LNCAP (cell line): ENCODE results near the gene ARRDC1.

Experiments used
- TF ChIP-seq, protein P1 (sequence below): fragments of 450-650 bp; IDR thresholded peaks from 2 replicates; pipeline ENCODE4 v1.5.1; 2017; ENCODE audit warnings: mild to moderate bottlenecking

The ARRDC1 gene

DNA sequence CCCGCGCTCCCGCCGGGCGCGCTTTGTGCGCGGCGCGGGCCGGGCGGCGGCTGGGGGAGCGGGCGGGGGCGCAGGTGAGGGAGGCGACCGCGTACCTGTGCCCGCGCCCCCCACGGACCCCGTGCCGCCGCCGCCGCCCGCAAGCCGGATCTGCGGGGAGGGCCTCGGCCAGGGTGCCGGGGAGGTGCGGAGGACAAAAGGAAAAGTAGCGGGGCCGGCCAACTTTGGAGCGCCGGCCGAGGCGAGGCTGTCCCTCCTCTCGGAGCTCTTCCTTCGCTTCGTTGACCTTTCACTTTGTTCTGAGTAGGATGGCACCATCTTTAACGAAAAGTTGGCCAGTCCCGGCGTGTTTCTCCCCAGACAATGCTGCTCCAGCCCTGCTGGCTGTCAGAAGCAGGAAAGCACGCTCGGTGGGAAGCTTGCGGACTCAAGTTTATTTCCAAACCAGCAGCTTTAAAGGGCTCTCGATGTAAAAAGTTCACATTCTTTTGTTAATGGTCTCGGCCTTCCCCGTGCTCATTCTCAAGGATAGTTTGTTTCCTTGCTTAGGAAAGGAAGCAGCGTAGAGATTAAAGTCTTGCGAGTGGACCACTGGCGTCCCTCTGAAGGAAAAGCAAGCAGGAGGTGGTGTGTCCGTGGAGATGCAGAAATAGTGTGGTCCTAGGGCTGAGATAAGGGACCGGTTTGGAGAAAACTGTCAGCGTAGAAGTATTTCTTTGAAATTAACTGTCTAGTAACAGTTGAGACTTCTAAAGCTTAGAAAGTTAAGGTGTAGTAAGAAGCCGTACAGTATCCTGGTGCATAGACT, 14.0 kb downstream of the ARRDC1 start:
- TF ChIP-seq, protein P1, sequence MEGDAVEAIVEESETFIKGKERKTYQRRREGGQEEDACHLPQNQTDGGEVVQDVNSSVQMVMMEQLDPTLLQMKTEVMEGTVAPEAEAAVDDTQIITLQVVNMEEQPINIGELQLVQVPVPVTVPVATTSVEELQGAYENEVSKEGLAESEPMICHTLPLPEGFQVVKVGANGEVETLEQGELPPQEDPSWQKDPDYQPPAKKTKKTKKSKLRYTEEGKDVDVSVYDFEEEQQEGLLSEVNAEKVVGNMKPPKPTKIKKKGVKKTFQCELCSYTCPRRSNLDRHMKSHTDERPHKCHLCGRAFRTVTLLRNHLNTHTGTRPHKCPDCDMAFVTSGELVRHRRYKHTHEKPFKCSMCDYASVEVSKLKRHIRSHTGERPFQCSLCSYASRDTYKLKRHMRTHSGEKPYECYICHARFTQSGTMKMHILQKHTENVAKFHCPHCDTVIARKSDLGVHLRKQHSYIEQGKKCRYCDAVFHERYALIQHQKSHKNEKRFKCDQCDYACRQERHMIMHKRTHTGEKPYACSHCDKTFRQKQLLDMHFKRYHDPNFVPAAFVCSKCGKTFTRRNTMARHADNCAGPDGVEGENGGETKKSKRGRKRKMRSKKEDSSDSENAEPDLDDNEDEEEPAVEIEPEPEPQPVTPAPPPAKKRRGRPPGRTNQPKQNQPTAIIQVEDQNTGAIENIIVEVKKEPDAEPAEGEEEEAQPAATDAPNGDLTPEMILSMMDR = no peak

DNA sequence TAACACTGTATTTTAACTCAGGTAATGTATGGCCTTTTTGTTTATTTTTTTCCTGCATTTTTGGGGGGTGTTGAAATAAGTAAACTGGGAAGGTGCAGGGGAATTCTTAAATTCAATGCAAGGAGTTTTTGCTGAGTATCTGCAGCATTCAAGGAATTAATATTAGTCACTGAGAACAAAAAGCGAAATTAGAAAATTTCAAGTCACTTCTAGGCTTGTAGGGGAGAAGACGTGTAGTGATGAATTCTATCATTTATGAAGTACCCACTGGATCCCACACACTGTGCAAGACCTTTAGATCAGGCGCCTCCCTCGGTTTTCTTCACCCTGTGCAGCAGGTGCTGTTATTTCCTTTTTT, 14.5 kb downstream of the ARRDC1 start:
- TF ChIP-seq, protein P1 = no peak

DNA sequence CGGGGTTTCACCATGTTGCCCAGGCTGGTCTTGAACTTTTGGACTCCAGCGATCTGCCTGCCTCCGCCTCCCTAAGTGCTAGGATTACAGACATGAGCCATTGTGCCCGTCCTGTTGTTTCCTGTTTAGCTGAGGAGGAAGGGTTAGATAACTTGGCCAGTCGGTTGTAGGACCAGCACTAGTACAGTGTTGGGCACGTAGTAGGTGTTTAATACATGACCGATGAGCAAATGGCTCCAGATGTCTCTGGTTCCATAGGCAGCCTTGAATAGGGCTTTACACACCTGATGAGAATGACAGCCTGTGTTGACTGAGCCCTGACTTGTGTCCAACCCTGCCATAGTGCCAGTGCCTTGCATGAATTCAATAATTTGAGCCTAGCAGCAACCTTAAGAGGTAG, 15.1 kb downstream of the ARRDC1 start:
- TF ChIP-seq, protein P1 = no peak

DNA sequence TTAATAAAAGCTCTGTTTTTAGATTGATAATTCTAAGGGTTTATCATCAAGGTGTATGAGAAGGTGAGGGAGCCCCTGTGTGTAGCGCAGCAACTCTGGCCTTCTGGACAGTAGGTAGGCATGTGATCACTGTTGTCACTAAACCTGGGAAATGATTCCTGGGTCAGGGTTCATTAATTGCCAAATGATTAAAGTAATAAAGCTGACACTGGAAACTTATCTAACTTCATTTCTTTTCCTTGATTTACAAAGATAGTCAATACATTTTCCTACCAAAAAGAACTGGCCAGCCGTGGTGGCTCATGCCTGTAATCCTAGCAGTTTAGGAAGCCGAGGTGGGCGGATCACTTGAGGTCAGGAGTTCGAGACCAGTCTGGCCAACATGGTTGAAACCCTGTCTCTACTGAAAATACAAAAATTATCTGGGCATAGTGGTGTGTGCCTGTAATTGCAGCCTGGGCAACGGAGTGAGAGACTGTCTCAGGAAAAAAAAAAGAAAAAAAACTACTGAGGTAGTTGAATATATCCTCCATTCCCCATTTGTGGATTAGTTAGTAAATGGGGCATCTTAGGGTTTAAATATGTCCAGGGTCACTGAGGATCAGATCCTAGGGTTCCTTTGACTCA, 15.8 kb downstream of the ARRDC1 start:
- TF ChIP-seq, protein P1 = peak; percentile 18; the same call in 1 of the 2 replicates

- TF ChIP-seq, protein P1 = no peak
Observed at GRCh38 chr9:137626464-137626863, 21.0 kb downstream of the ARRDC1 start.

DNA sequence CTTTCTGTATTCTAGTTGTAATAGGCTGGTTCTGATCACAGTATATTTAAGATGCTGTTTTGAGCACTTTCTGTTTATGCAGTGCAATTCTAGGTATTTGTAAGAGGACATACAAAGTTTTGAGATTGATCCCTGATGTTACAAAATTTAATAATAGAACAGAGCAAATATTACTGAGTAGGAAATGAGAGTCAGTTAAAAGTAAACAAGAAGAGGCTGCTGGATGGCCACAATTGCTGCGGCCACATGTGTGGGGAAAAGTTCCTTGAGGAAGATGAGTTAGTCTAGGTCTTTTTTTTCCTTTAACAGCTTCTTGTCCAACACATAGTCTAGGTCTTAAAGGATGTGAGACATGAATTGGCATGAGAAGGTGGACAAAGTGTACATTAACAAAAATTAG, 24.6 kb downstream of the ARRDC1 start:
- TF ChIP-seq, protein P1 = no peak

GRCh38 chr9:137630679-137631078, 25.2 kb downstream of the ARRDC1 start:
- TF ChIP-seq, protein P1 = no peak
